ENCODE measurements around the gene FMNL2. TPM values are rescaled to one million over a fixed set of nuclear protein-coding genes. Genes with fewer than 3 reads are reported as not detected.

FMNL2 gene
- polyA plus RNA-seq, 1 donor, result 134 TPM

GRCh38 chr2:152423684-152424083, 88.7 kb downstream of the FMNL2 start:
- no peak for DNase-seq

GRCh38 chr2:152425765-152426727, 91.1 kb downstream of the FMNL2 start:
- no peak for DNase-seq

- no peak for DNase-seq
Observed at GRCh38 chr2:152426801-152427200, 91.8 kb downstream of the FMNL2 start.

GRCh38 chr2:152427902-152428301, 92.9 kb downstream of the FMNL2 start:
- no peak for DNase-seq

GRCh38 chr2:152428800-152429582, 94.0 kb downstream of the FMNL2 start:
- no peak for DNase-seq

- no peak for DNase-seq
Observed at GRCh38 chr2:152430876-152431275, 95.9 kb downstream of the FMNL2 start.

GRCh38 chr2:152431370-152432098, 96.6 kb downstream of the FMNL2 start:
- DNase-seq, result no peak

GRCh38 chr2:152432206-152432653, 97.3 kb downstream of the FMNL2 start:
- DNase-seq, result no peak

- DNase-seq, result no peak
Observed at GRCh38 chr2:152432765-152433164, 97.8 kb downstream of the FMNL2 start.

GRCh38 chr2:152433289-152433688, 98.3 kb downstream of the FMNL2 start:
- no peak for DNase-seq

- no peak for DNase-seq
Observed at GRCh38 chr2:152433791-152434190, 98.8 kb downstream of the FMNL2 start.

- DNase-seq, result no peak
Observed at GRCh38 chr2:152434395-152435182, 99.6 kb downstream of the FMNL2 start.

- DNase-seq, result no peak
Observed at GRCh38 chr2:152436148-152436547, 101.2 kb downstream of the FMNL2 start.

- no peak for DNase-seq
Observed at GRCh38 chr2:152437276-152438108, 102.5 kb downstream of the FMNL2 start.

- DNase-seq, result no peak
Observed at GRCh38 chr2:152440049-152440448, 105.1 kb downstream of the FMNL2 start.

- no peak for DNase-seq
Observed at GRCh38 chr2:152440460-152440859, 105.5 kb downstream of the FMNL2 start.

GRCh38 chr2:152441961-152442360, 107.0 kb downstream of the FMNL2 start:
- DNase-seq, result no peak

GRCh38 chr2:152443771-152444170, 108.8 kb downstream of the FMNL2 start:
- no peak for DNase-seq

GRCh38 chr2:152444448-152444847, 109.5 kb downstream of the FMNL2 start:
- DNase-seq, result no peak

- no peak for DNase-seq
Observed at GRCh38 chr2:152445375-152445774, 110.4 kb downstream of the FMNL2 start.
